NCI-H146 (cell line): ENCODE results near the gene EGLN1.
"Not testable (repeated sequence)": the region's sequence is repeated elsewhere in the genome, so short reads cannot be mapped to it uniquely, and the experiment has no call there.

ENCODE experiments used
- DNase-seq: peaks from one replicate; lab custom pipeline; 2025; lab: John Stamatoyannopoulos, UW

The EGLN1 gene

GRCh38 chr1:231421971-231422797, at the start of gene EGLN1:
Gene EGLN1, minus strand, starts transcription at chr1:231422287. Its CDS starts 399 bp downstream, at chr1:231421888.
- DNase-seq, result peak; percentile 90

- not testable (repeated sequence) for DNase-seq
These were observed 49.4 kb upstream of the EGLN1 start for GRCh38 chr1:231471500-231471899.

- not testable (repeated sequence) for DNase-seq
These were observed 48.9 kb upstream of the EGLN1 start for GRCh38 chr1:231471027-231471426.

- no peak for DNase-seq
These were observed 45.9 kb upstream of the EGLN1 start for GRCh38 chr1:231467986-231468385.

GRCh38 chr1:231465051-231465450, 43.0 kb upstream of the EGLN1 start:
- no peak for DNase-seq

- no peak for DNase-seq
These were observed 41.5 kb upstream of the EGLN1 start for GRCh38 chr1:231463541-231463940.

GRCh38 chr1:231460614-231461013, 38.5 kb upstream of the EGLN1 start:
- DNase-seq, result no peak

- not testable (repeated sequence) for DNase-seq
These were observed 37.4 kb upstream of the EGLN1 start for GRCh38 chr1:231459438-231459837.

- DNase-seq, result not testable (repeated sequence)
These were observed 35.9 kb upstream of the EGLN1 start for GRCh38 chr1:231457956-231458355.

- not testable (repeated sequence) for DNase-seq
These were observed 32.0 kb upstream of the EGLN1 start for GRCh38 chr1:231454133-231454532.

- DNase-seq, result peak; percentile 32
These were observed 24.1 kb upstream of the EGLN1 start for GRCh38 chr1:231446138-231446537.

GRCh38 chr1:231444059-231444458, 22.0 kb upstream of the EGLN1 start:
- no peak for DNase-seq

GRCh38 chr1:231443363-231443762, 21.3 kb upstream of the EGLN1 start:
- DNase-seq, result no peak

GRCh38 chr1:231442735-231443134, 20.6 kb upstream of the EGLN1 start:
- DNase-seq, result no peak

- no peak for DNase-seq
These were observed 10.9 kb upstream of the EGLN1 start for GRCh38 chr1:231432996-231433395.

GRCh38 chr1:231431665-231432415, 9.8 kb upstream of the EGLN1 start:
- DNase-seq, result no peak

GRCh38 chr1:231430678-231431352, 8.7 kb upstream of the EGLN1 start:
- DNase-seq, result not testable (repeated sequence)

- DNase-seq, result no peak
These were observed 6.3 kb upstream of the EGLN1 start for GRCh38 chr1:231428377-231428776.

- DNase-seq, result no peak
These were observed 3.1 kb upstream of the EGLN1 start for GRCh38 chr1:231424950-231425805.

- DNase-seq, result peak; percentile 43
These were observed 1.6 kb upstream of the EGLN1 start for GRCh38 chr1:231423648-231424047.

- DNase-seq, result no peak
These were observed 767 bp upstream of the EGLN1 start for GRCh38 chr1:231422798-231423309.
